Epidermal melanocyte (primary cell): ENCODE results near the gene CCDC30.
"Not testable (repeated sequence)": the region's sequence is repeated elsewhere in the genome, so short reads cannot be mapped to it uniquely, and the experiment has no call there.

ENCODE experiments used
- DNase-seq: peaks from one replicate; pipeline ENCODE4 v3.0.0; 2011; ENCODE audit warnings: low spot score; ENCODE audit not compliant: insufficient read length

The CCDC30 gene

DNA sequence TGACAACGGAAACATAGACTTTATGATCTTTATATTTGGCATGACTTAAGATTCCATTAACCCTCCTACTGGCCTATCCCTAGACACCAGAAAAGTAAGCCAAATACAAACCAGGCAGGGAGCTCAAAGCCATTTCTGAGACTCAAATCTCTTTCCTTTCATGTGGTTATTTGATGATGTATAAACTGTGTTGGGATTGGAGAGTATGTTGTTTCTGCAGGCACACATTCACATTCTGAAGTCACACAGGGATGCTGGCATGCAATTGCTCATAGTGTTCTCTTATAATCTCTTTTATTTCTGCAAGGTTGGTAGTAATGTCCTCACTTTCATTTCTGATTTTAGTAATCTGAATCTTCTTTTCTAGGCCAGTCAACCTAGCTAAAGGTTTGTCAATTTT is 13.0 kb upstream of the CCDC30 start:
- DNase-seq, result no peak

DNA sequence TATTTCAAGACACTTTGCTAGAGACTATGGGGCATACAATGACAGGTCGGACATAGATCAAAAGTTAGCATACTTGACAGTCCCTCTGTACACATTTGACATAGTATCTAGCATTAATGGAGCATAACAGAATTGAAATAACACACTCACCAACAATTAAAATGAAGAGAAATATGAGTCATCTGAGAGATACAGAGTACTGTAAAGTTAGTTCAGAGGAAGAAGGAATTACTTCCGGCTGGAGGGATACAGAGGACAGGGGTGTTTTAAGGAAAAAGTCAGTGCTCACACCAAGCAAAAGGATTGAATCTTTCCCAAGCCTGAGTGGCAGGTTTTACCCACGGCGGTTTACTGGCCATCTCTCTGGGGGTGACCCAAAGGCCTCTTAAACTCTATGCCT is 9.7 kb upstream of the CCDC30 start:
- DNase-seq, result no peak

DNA sequence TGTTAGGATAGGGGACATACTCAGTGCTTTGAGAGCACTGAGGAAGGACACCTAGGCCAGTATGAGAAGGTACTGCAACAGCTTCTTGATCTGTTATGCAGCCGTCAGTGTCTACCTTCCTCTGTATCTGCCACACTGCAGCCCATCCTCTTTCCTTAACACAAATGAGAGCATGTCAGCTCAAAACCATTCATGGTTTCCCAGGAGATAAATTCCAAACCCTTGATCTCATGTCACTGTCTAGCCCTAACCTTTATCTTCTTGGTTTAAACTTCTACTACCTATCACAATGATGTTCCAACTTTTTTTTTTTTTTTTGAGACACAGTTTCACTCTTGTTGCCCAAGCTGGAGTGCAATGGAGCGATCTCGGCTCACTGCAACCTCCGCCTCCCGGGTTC is 8.7 kb upstream of the CCDC30 start:
- no peak for DNase-seq

DNA sequence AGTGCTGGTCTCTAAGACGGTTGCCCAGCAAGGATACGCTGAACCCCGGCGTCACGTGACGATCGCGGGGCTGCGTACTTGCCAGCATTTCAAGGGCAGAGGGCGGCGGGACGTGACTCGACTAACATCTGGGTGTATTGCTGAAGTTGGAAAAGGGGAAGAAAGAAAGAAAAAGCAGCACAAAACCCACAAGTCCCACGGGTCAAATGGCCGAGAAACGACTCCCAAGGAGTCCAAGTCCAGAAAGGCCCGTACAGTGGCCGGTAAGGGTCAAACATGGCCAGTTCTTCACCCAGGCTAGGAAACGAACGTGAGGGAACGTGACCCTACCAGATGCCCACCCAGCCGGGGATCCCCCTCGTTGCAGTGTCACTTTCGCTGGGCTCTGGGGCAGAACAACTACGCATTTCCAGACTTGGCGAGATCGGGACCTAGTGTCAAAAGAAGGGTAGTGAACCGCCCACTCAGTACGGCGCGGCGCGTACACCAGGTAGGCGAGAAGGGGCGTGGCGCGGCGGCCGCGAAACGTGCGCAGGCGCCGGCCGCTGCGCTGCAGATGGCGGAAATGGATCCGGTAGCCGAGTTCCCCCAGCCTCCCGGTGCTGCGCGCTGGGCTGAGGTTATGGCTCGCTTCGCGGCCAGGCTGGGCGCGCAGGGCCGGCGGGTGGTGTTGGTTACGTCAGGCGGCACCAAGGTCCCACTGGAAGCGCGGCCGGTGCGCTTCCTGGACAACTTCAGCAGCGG is 6.9 kb upstream of the CCDC30 start, which contains the start of the genes PPCS and ZMYND12:
PPCS (plus strand) TSS at position 534 of the 744 bp plus-strand sequence; CDS start at position 557, 23 bp downstream.
ZMYND12 (minus strand) TSS at position 13 of the 744 bp plus-strand sequence. CDS start 25 bp downstream, outside the sequence.
- DNase-seq, result peak; percentile 61

DNA sequence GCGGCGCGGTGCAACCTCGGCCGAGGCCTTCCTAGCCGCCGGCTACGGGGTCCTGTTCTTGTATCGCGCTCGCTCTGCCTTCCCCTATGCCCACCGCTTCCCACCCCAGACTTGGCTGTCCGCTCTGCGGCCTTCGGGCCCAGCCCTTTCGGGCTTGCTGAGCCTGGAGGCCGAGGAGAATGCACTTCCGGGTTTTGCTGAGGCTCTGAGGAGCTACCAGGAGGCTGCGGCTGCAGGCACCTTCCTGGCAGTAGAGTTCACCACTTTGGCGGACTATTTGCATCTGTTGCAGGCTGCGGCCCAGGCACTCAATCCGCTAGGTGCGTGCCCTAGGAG is 6.4 kb upstream of the CCDC30 start:
- no peak for DNase-seq

DNA sequence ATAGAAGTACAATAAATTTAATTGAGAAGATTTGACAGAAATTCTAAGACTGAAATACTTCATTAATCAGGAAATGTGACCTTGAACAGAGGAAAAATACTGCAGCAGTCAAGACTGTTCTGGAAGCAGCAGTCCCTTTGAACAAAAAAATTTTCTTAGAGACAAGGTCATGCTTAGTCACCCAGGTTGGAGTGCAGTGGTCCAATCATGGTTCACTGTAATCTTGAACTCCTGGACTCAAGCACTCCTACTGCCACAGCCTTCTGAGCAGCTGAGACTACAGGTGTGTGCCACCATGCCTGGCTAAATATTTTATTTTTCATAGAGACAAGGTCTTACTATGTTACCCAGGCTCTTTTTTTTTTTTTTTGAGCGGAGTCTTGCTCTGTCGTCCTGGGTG is 1.9 kb upstream of the CCDC30 start:
- no peak for DNase-seq

DNA sequence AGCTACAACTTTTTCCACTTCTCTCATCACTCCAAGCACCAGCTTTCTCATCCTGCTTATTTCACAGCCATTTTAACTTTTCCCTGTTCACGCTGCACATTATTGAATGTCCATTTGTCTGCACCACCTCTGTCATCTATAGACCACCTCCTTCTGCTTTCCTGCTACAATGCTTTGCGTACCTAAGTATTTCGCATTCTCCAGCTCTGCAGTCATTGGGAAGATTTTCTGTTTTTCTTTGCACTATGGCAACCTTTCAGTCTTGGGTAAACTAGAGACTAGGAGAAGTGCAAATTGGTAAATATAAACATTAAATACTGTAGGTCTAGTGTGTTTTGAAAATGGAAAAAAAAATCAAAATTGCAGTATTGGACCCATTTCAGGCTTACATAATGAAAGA is 835 bp downstream of the CCDC30 start:
- DNase-seq, result no peak

DNA sequence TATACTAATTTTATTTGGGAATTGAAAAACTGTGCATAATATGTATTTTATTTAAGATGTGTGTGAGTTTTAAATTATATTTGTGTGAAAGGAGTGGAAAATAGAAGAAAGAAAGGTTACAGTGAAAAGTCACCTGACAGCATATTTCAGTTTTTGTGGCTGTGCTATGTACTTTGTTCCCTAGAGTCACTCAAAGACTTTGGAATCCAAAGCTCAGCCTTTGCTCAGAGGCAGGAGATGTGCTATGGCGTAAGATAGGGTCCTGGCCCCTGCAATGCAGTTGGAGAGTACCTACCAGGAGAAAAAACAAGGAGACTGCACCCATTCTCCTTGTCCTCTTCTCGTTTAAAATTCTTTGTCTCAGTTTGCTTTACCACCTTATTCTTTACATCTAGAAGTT is 2.9 kb downstream of the CCDC30 start:
- DNase-seq, result no peak

DNA sequence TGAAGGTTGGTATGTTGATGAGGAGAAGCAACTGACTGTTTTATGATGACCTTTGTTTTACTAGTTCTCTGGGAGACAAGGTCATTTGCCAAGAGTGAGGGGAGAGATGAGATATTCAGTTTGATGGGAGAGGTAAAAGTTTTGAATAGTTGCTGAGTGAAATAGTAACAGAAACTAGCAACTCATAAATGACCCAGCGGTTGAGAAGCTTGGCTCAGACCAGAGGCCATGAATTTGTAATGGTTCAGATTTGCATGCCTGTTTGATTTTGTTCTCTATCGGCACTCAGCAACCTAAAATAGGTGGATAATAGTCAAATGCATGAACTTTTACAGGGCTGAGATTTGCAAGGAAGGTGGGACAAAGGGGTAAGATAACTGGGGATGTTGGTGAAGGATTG is 6.6 kb downstream of the CCDC30 start:
- no peak for DNase-seq

DNA sequence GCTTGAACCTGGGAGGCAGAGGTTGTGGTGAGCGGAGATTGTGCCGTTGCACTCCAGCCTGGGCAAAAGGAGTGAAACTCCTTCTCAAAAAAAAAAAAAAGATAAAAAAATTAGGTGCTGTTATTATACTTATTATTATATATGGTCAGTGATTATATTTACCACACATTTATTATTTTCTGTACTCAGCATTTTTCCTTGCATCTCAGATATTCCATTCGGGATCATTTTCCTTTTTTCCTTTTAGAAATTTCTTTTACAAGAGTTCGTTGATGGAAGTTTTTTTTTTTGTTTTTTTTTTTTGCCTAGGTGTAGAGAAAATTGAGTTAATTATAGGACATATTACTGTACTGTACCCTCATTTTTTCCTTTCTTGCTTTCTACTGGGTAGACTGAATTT is 13.5 kb downstream of the CCDC30 start:
- DNase-seq, result no peak

DNA sequence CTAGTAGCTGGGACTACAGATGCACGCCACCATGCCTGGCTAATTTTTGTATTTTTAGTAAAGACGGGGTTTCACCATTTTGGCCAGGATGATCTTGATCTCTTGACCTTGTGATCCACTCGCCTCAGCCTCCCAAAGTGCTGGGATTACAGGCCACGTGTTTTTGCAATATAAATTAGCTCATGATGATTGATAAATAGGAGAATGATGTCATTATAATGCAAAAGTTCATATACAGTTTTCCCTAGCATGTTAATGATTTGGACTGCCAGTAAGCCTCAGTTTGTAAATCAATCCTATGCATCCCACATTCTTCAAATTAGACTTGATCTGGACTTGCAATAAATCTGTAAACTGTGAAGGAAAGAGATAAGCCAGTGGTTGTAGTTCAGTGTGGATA is 14.3 kb downstream of the CCDC30 start:
- DNase-seq, result not testable (repeated sequence)

DNA sequence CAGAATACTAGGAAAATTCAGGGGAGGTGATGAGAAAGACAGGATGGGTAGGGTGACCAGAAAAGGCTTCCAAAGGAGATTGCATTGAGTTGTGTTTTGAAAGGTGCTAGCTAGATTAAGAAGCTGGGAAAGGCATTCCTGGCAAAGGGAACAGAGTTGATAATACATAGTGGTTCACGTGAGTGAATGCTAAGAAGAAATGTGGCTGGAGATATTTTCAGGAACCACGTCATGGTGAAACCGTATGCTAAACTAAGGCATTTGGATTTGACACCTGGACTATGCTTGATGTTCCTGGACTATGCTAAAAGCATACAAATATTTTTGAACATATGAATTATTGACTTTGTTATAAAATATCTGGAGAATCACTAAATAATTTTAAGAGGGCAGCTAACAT is 14.7 kb downstream of the CCDC30 start:
- DNase-seq, result no peak

DNA sequence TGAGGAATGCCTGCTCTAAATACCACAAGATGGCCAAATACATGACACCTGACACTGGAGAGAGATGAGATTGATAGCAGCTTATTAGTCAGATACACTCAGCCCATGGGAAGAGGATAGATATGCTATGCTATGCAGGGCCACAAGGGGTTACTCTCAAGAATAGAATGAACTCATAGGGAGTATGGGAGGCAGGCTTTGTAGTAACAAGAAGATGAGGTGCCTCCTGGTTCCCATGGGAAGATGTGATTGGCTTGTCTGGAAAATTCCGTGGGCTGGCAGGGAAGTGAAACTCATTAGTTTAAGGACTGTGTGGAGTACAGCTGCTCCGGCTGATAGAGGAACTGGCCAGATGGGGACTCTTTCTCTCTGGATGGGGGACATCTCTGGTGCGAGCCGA is 16.5 kb downstream of the CCDC30 start:
- DNase-seq, result no peak

DNA sequence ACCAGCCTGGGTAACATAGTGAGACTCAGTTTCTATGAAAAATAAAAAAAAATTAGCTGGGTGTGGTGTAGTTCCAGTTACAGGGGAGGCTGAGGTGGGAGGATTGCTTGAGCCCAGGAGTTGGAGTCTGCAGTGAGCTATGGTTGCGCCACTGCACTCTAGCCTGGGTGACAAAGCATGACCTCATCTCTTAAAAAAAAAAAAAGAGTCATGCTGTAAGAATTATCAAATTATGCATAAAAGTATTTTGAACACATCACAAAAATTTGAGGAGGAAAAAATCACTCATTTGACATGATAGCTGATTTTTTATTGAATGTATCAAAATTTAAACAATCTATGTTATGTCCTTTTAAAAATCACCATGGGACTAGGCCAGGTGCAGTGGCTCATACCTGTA is 17.8 kb downstream of the CCDC30 start:
- DNase-seq, result no peak

DNA sequence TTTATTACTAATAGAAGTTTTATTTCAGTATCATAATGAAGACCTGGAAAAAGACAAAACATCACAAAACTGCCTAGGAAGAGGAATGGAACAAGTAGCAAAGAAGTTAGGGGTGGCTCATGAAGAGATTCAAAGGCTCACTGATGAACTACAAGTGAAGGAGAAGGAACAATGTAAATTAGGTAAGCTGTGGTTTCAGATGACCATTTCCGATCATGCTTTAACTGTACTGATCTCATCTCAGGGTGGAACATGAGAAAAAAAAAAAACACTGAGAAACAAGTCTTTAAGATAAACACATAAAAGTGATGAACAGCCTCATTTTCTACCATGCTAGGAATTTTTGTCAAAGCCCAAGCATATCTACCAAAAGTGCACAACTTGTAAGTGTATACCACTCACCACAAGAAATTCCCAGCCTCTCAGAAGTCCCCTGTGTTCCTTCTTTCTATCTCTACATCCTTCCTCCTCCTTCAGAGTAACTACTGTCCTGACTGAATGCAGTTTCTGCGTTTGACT is 19.6 kb downstream of the CCDC30 start:
- DNase-seq, result no peak

DNA sequence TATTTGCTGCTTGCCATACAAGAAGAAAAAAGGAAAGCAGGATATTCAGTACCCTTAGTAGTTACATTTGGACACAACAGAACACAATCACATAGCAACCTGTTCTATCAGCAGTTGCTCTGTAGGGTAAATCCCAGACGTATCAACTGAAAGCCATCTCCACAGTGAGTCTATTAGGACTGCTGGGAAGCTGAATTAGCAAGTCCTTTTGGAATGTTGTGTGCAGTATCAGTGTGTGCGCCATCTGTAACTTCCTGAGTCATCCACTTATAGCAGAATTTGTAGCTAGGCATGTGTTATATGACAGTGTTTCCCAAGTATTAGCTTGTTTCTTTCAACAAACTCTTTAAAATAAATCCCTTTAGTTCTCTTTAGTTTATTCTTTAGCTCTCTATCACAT is 21.3 kb downstream of the CCDC30 start:
- DNase-seq, result no peak

DNA sequence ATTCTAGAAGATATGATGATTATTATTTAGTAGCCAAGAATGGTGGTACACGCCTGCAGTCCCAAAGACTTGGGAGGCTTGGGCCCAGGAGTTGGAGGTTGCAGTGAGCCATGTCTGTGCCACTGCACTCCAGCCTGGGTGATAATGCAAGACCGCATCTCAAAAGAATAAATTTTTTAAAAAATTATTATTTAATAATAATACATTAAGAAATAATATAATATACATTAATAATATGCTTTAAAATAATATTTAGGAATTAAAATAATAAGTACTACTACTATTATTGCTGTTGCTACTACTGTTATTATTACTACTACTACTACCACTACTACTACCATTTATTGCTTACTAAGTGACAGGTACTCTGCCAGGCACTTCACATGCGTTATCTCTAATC is 27.2 kb downstream of the CCDC30 start:
- no peak for DNase-seq

DNA sequence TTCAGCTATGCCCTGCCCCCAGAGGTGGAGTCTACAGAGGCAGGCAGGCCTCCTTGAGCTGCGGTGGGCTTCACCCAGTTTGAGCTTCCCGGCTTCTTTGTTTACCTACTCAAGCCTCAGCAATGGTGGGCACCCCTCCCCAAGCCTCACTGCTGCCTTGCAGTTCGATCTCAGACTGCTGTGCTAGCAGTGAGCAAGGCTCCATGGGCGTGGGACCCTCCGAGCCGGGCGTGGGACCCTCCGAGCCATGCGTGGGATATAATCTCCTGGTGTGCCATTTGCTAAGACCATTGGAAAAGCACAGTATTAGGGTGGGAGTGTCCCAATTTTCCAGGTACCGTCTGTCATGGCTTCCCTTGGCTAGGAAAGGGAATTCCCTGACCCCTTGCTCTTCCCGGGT is 38.9 kb downstream of the CCDC30 start:
- DNase-seq, result not testable (repeated sequence)

DNA sequence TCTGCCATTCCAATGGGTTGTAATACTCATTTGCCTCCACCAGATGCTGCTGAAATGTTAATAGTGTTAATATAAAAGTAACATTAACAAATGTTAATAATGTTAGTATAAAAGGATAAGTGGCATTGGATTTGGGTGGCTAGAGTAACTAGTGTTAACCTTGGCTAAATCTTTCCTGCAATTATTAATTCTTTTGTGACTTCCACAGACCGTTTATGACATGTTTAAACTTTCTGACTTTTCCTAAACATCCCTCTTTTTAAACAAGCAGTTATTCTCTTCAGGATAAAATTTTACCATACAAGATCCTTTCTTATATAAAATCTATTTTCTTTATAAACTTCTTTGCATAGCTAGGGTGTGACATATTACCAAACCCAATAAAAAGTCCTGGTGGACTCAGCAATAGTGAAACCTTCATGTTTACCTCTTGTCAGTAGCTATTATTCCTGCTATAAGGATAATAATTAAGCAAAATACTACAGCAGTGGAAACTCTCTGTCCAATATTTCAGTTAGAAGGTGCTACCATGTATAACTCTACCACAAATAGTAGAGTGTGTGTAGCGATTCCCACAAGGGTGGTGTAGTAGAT is 41.5 kb downstream of the CCDC30 start:
- no peak for DNase-seq

DNA sequence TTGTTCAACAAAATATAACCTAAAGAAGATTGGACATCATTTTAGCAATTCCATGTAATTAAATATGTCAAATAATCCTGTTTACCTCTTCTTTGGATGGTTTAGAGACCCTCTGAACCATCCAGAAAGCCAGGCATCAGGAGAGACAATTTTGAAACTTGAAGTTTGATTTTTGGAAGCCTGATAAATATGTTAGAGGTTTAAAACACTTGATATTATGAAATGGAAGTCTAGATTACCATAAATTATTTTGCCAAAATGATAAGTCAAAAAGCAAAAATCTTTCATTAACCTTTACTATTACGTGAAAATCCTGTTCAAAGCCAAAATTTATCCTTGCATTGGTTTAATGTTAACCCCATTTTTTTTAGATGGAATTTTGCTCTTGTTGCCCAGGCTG is 43.5 kb downstream of the CCDC30 start:
- DNase-seq, result no peak

DNA sequence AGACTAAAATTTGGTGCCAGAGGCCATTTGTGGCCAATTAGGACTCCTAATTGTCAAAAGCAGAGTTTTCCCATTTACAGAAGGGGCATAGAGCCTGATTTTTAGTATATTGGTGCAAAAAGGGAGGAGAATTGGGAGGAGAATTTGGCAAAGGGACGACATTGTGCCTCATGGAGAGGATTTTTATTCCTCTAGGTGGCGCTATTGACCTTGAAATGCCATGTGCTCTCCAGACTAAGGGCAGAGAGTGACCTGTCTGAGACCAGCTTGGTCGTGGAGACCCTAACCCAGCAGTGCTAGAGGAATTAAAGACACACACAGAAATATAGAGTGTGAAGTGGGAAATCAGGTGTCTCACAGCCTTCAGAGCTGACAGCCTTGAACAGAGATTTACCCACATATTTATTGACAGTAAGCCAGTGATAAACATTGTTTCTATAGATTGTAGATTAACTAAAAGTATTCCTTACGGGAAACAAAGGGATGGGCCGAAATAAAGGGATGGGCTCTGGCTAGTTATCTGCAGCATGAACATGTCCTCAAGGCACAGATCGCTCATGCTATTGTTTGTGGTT is 48.6 kb downstream of the CCDC30 start:
- not testable (repeated sequence) for DNase-seq

DNA sequence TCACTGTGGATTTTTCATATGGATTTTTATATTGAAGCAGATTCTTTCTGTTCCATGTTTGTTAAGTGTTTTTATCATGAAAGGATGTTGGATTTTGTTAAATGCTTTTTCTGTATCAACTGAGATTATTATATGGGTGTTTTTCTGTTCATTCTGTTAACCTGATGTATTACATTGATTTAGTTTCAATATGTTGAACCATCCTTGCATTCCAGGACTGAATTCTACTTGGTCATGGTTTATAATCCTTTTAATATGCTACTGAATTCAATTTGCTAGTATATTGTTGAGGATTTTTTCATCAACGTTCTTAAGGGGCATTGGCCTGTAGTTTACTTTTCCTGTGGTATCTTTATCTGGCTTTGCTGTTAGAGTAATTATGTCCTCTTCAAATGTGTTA is 55.8 kb downstream of the CCDC30 start:
- DNase-seq, result no peak

DNA sequence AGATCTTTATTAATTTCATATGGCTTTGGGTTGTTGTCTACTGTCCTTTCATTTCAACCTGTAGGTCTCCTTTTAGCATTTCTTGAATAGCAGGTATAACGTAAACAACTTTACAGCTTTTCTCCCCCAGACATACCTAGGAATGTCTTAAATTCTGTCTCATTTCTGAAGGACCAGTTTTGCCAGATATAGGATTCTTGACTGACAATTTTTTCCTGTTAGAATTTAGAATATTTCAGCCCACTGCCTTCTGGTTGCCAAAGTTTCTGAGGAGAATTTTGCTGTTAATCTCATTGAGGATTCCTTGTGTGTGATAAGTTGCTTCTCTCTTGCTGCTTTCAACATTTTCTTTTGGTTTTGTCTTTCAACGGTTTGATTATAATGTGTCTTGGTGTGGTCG is 60.1 kb downstream of the CCDC30 start:
- no peak for DNase-seq
